Measurements from ENCODE around the gene PDE1C.

Gene PDE1C

DNA sequence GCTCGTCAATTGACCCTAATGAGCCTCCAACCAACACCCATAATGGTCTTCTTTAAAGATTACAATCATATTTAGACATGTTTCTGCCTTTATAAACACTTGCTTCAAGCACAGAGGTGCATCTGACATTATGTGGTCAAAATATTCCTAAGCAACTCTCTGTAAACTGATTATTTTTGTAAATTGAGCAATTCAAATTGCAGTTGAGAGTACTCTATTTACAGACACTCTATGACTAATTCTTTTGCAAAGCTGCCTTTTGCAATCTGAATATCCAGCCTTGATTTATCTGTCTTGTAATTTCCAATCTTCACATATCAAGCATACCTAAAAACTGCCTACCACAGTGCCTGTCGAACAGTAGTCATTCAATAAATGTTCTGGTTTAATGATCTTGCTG is 112.0 kb downstream of the PDE1C start:
- H3K4me3 ChIP-seq (replicated peaks; ENCODE audit: low read depth, low read length): no peak overlapping the region
- DNase-seq (ENCODE audit: extremely low read depth, low read depth): no peak
- TF ChIP-seq, protein P1, sequence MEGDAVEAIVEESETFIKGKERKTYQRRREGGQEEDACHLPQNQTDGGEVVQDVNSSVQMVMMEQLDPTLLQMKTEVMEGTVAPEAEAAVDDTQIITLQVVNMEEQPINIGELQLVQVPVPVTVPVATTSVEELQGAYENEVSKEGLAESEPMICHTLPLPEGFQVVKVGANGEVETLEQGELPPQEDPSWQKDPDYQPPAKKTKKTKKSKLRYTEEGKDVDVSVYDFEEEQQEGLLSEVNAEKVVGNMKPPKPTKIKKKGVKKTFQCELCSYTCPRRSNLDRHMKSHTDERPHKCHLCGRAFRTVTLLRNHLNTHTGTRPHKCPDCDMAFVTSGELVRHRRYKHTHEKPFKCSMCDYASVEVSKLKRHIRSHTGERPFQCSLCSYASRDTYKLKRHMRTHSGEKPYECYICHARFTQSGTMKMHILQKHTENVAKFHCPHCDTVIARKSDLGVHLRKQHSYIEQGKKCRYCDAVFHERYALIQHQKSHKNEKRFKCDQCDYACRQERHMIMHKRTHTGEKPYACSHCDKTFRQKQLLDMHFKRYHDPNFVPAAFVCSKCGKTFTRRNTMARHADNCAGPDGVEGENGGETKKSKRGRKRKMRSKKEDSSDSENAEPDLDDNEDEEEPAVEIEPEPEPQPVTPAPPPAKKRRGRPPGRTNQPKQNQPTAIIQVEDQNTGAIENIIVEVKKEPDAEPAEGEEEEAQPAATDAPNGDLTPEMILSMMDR (IDR thresholded peaks at IDR 0.05; ENCODE audit: low read depth, low read length, missing control alignments): no peak

DNA sequence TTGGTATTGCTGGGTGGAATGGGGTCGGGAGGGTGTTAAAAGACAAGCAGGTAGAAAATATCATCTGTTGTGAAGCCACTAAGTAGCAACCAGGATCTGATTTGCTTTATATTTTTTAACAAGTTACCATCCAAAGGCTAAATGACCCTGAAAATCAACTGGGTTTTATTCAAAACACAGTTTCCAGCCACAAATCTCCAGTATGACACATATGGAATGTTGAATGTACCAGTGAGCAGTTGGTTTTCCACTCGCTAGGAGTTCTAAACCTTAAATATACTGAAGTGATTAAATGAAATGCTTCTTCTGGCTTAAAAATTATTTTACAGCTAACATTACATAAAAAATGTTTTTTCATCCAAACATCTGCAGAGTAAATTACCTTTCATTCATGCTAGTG is 112.5 kb downstream of the PDE1C start:
- TF ChIP-seq, protein P1 (IDR thresholded peaks at IDR 0.05; ENCODE audit: low read depth, low read length, missing control alignments): no peak

DNA sequence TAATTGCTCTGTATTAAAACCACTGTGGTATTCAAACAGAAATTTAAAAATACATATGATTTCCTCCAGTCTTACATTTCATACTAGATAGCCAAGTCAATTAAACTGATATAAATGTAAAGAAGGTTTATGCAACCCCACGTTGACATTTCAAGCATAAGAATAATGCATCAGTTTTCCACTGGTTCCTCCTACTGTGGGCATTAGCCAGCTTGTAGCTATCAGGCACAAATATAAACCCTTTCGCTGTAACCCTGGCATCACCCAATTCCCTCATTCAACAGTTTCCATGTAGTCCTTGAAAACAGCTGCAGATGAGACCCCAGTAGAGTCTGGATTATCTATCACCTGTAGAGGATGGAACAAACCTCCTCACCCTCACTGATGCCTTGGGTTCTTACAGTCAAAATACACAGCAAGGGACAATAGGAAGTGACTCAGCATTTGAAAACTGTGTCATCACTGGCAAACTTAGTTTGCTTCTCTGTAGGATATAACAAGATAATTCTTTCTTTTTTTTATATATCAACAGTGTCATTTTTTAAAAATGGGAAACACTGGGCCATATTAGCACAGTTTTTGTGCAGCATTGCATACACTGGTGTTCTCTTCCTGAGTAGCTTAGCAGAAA is 113.0 kb downstream of the PDE1C start:
- TF ChIP-seq, protein P1 (IDR thresholded peaks at IDR 0.05; ENCODE audit: low read depth, low read length, missing control alignments): no peak
- no peak for DNase-seq (ENCODE audit: extremely low read depth, low read depth)
- H3K4me3 ChIP-seq (replicated peaks; ENCODE audit: low read depth, low read length): no peak overlapping the region

More for the DNA sequence above, 112.5 kb downstream of the PDE1C start:
- no peak for DNase-seq (ENCODE audit: extremely low read depth, low read depth)
- no peak overlapping the region for H3K4me3 ChIP-seq (replicated peaks; ENCODE audit: low read depth, low read length)

DNA sequence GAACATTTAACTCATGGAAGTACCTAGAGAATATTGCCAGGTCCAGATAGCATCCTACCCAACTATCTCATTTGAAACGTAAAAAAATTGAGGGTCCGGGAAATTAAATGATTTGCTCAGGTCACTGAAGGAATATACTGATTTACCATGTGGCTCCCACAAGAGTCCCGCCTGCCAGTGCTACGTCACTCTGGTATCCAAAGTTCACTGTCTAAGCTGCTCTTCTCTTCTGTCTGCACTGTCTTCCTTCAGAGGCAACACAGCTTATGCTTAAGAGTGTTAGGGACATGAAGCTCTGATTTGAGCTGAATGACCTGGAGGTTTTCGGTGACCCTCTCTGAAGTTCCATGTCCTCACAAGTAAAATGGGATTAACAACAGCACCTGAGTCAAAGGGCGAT is 114.6 kb downstream of the PDE1C start:
- TF ChIP-seq, protein P1 (IDR thresholded peaks at IDR 0.05; ENCODE audit: low read depth, low read length, missing control alignments): no peak
- DNase-seq (ENCODE audit: extremely low read depth, low read depth): no peak
- H3K4me3 ChIP-seq (replicated peaks; ENCODE audit: low read depth, low read length): no peak overlapping the region

DNA sequence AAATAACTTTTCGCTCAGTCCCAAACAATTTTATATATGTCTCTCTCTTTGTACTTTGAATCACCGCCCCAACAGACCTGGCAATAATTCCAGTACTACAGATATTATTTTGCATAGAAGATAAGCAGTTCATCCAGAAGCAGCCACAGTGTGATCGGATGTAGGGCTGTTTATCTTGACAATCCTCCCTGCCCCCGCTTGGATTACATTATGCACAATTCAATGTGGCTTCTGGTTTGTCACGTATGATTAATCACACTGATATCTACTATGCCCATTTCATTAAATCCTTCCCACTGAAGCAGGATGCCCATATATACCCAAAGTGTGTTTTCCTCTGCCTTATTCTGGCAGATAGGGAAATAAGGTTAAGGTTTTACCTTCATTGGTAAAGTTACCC is 115.2 kb downstream of the PDE1C start:
- no peak for DNase-seq (ENCODE audit: extremely low read depth, low read depth)
- TF ChIP-seq, protein P1 (IDR thresholded peaks at IDR 0.05; ENCODE audit: low read depth, low read length, missing control alignments): no peak
- no peak overlapping the region for H3K4me3 ChIP-seq (replicated peaks; ENCODE audit: low read depth, low read length)

DNA sequence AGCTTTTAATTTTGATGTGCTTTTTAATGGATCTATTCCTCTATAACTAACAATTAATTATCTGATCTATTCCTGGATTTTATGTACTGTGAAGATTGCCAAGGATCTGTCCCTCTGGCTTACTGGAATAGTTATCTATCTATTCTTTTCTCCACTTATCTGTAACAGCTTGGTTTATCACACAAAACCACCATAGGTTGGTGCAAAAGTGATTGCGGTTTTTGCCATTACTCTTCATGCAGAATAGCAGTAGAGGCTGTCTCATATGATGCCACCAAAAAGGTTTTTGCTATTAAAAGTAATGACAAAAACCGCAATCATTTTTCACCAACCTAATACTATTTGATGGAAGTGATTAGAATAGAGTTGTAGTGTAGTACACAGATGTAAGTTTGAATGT is 115.7 kb downstream of the PDE1C start:
- TF ChIP-seq, protein P1 (IDR thresholded peaks at IDR 0.05; ENCODE audit: low read depth, low read length, missing control alignments): no peak
- no peak overlapping the region for H3K4me3 ChIP-seq (replicated peaks; ENCODE audit: low read depth, low read length)
- no peak for DNase-seq (ENCODE audit: extremely low read depth, low read depth)

DNA sequence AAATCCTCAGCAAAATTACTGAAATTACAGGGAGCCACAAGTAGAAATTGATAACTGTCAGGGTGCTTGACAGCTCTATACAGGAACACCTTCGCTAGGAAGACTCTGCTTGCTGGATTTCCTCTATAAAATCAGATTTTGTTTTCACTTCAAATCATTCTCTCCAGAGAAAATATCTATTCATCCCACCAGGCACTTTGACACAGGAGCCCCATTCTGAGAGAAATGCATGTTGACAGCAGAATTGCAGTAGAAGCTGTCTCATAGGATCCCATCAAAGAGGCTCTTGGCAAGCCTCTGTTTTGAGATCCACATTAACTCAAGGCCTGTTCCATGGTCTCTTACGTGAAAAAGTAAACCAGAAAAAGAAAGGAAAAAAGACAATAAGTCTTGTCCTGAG is 116.8 kb downstream of the PDE1C start:
- H3K4me3 ChIP-seq (replicated peaks; ENCODE audit: low read depth, low read length): no peak overlapping the region
- TF ChIP-seq, protein P1 (IDR thresholded peaks at IDR 0.05; ENCODE audit: low read depth, low read length, missing control alignments): no peak
- no peak for DNase-seq (ENCODE audit: extremely low read depth, low read depth)
